HCT116 (cell line): ENCODE measurements around the gene MGAT4A. TPM values are rescaled to one million over a fixed set of nuclear protein-coding genes. Genes with fewer than 3 reads are reported as not detected.

Source experiments
- ATAC-seq: fragments of 200-7000 bp; cut with Tn5 transposase; 2 replicates; pipeline ENCODE4 v1.9.1; 2020; ENCODE audit warnings: mild to moderate bottlenecking, moderate library complexity
- BruUV-seq: library from RNA; stranded (reverse); fragments of 400-500 nt; replicated peaks from 2 replicates; lab custom pipeline; 2021; lab: Mats Ljungman, UMichigan
- CTCF ChIA-PET: fragments of 300-600 bp; sonication (Branson Sonifier 250); formaldehyde crosslinking; loops from one replicate; lab custom pipeline; 2021; ENCODE audit warnings: antibody characterized with exemption; lab: Charles Lee
- POLR2A ChIA-PET: fragments of 300-600, 350-600 bp; sonication (Branson Sonifier 250); formaldehyde crosslinking; loops from one replicate; lab custom pipeline; 2021; ENCODE audit warnings: antibody characterized with exemption; lab: Charles Lee
- RAD21 ChIA-PET, 2 experiments: fragments of 300-600 bp; sonication (Branson Sonifier 250); formaldehyde crosslinking; loops; one replicate each; lab custom pipeline; 2023; ENCODE audit warnings: low total read pairs in 2 of 2; ENCODE audit not compliant: uncharacterized antibody in 2 of 2, unreplicated experiment in 2 of 2, low non-redundant PET in 1 of 2; lab: Charles Lee
- DNase-seq: peaks from one replicate; pipeline ENCODE4 v3.0.0-alpha.2; 2010; ENCODE audit warnings: low read depth, low spot score
- H2AFZ ChIP-seq: fragments of 200-600 bp; shearing (Covaris generic), sonication (generic); 2 replicates; pipeline ENCODE4 v1.6.1; 2017; ENCODE audit warnings: low read depth, mixed run types, mixed read lengths, antibody characterized with exemption, low read length; ENCODE audit not compliant: poor library complexity, severe bottlenecking
- H3K27ac ChIP-seq: 2 replicates; pipeline ENCODE4 v1.5.1; 2012; ENCODE audit warnings: low read depth, low read length
- H3K27me3 ChIP-seq: fragments of 200-600 bp; sonication (generic); 2 replicates; pipeline ENCODE4 v1.6.1; 2016; ENCODE audit warnings: mixed run types, low read length, mixed read lengths; ENCODE audit not compliant: insufficient read depth
- H3K36me3 ChIP-seq, 2 experiments: fragments of 200-500 bp in 1 of 2; fragments of 200-600 bp in 1 of 2; sonication (Bioruptor generic) in 1 of 2; sonication (generic) in 1 of 2; 2 replicates each; pipeline versions ENCODE4 v1.5.1 to v1.6.1; 2014 to 2016; ENCODE audit warnings: low read length in 2 of 2, inconsistent platforms in 1 of 2, mixed read lengths in 1 of 2, mixed run types in 1 of 2; ENCODE audit not compliant: insufficient read depth in 2 of 2, control insufficient read depth in 1 of 2
- H3K4me1 ChIP-seq, 2 experiments: fragments of 200-600 bp in 1 of 2; sonication (generic) in 1 of 2; 2 replicates each; pipeline versions ENCODE4 v1.5.1 to v1.6.1; 2012 to 2017; ENCODE audit warnings: low read length in 2 of 2, inconsistent platforms in 1 of 2, mild to moderate bottlenecking in 1 of 2, mixed read lengths in 1 of 2, mixed run types in 1 of 2, moderate library complexity in 1 of 2; ENCODE audit not compliant: insufficient read depth in 2 of 2, control insufficient read depth in 1 of 2
- H3K4me2 ChIP-seq: fragments of 200-600 bp; sonication (generic); 2 replicates; pipeline ENCODE4 v1.6.1; 2017; ENCODE audit warnings: mixed run types, low read length, mixed read lengths
- H3K4me3 ChIP-seq, 2 experiments: fragments of 200-600 bp in 1 of 2; sonication (generic) in 1 of 2; replicated peaks in 1 of 2; 2 replicates each; pipeline ENCODE4 v1.5.1; 2011 to 2016; ENCODE audit warnings: low read length in 2 of 2, control low read depth in 1 of 2, low read depth in 1 of 2, mild to moderate bottlenecking in 1 of 2, mixed read lengths in 1 of 2, mixed run types in 1 of 2
- H3K79me2 ChIP-seq: fragments of 200-600 bp; sonication (generic); 2 replicates; pipeline ENCODE4 v1.6.1; 2017; ENCODE audit warnings: mild to moderate bottlenecking, mixed run types, low read length, moderate library complexity, mixed read lengths; ENCODE audit not compliant: insufficient read depth
- H3K9ac ChIP-seq: fragments of 200-600 bp; sonication (generic); 2 replicates; pipeline ENCODE4 v1.6.1; 2016; ENCODE audit warnings: low read length, mixed read lengths
- H3K9me2 ChIP-seq: fragments of 200-600 bp; sonication (generic), shearing (Covaris generic); 2 replicates; pipeline ENCODE4 v1.6.1; 2017; ENCODE audit warnings: mixed run types, mild to moderate bottlenecking, moderate library complexity; ENCODE audit not compliant: insufficient read depth
- H3K9me3 ChIP-seq, 2 experiments: fragments of 200-500 bp in 1 of 2; fragments of 200-600 bp in 1 of 2; sonication (Bioruptor generic) in 1 of 2; sonication (generic) in 1 of 2; 2 replicates each; pipeline ENCODE4 v1.6.1; 2014 to 2017; ENCODE audit warnings: low read length in 2 of 2, mixed read lengths in 2 of 2, inconsistent platforms in 1 of 2, low read depth in 1 of 2, mild to moderate bottlenecking in 1 of 2, mixed run types in 1 of 2, moderate library complexity in 1 of 2; ENCODE audit not compliant: control insufficient read depth in 1 of 2, insufficient read depth in 1 of 2
- H4K20me1 ChIP-seq: fragments of 200-600 bp; sonication (generic), shearing (Covaris generic); 2 replicates; pipeline ENCODE4 v1.6.1; 2017; ENCODE audit warnings: mixed run types, mild to moderate bottlenecking, moderate library complexity; ENCODE audit not compliant: insufficient read depth
- CEBPB ChIP-seq: IDR thresholded peaks from 2 replicates; pipeline ENCODE4 v1.6.1; 2012; ENCODE audit warnings: low read depth
- SP1 ChIP-seq: IDR thresholded peaks from 2 replicates; pipeline ENCODE4 v1.6.1; 2012; ENCODE audit warnings: low read depth
- YY1 ChIP-seq: IDR thresholded peaks from 2 replicates; pipeline ENCODE4 v1.6.1; 2011; ENCODE audit warnings: low read length, low read depth, moderate library complexity, mild to moderate bottlenecking; ENCODE audit not compliant: insufficient replicate concordance; ENCODE audit errors: extremely low read depth
- intact Hi-C: fragments of 100-400 bp; cut with micrococcal nuclease; formaldehyde crosslinking; loops from 2 replicates; pipeline ENCODE4 v1.10.0; 2022
- total RNA-seq: library from RNA; stranded (reverse); gene quantifications from one replicate; pipeline ENCODE4 v1.2.1, GENCODE V29; 2021; ENCODE audit not compliant: unreplicated experiment
- TF ChIP-seq, protein P1 (sequence below), 3 experiments: fragments of 200-600 bp in 1 of 3; sonication (generic) in 1 of 3; IDR thresholded peaks in 2 of 3; conservative IDR thresholded peaks in 1 of 3; 2 replicates each; pipeline ENCODE4 v1.5.1; 2012 to 2017; ENCODE audit warnings: low read depth in 2 of 3, low read length in 2 of 3, antibody characterized with exemption in 1 of 3, borderline replicate concordance in 1 of 3, control low read depth in 1 of 3, mild to moderate bottlenecking in 1 of 3, mixed read lengths in 1 of 3, mixed run types in 1 of 3, moderate library complexity in 1 of 3; ENCODE audit not compliant: insufficient read depth in 1 of 3

The MGAT4A gene
- total RNA-seq, 1 experiment from 2014 or later, result 10.2 TPM

DNA sequence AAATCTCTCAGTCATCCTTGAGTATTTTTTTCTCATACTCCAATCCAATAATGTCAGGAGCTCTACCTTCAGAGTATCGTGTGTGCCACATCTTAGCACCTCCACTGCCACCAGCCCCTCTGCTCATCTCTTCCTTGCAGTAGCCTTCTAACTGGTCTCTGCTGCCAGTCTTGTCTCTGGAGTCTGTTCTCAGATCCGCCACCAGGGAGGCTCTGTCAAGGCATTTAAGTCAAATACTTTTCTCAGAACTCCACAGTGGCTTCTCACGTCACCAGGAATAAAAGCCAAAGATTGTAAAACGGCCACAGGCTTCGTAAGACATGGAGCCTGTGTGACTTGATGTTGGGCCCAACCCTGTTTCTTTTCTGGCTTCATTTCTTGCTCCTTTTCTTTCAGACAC is 115.5 kb downstream of the MGAT4A start:
- Histone ChIP-seq H3K9me2 (no peaks in the 10 kb centered on the region), H3K4me3 (no peak overlapping the region), H4K20me1 (no peaks in the 10 kb centered on the region), H3K36me3 (peaks cover 19 to 27% of the 10 kb centered on the region in 2 experiments; a peak in 3 of 4 replicates), H3K27ac (no peak overlapping the region), H3K79me2 (peaks cover 11% of the 10 kb centered on the region), H3K9ac (no peak overlapping the region), H3K9me3 (no peaks in the 10 kb centered on the region), H3K4me2 (no peak overlapping the region), H3K27me3 (no peaks in the 10 kb centered on the region), H2AFZ (no peak overlapping the region), H3K4me1 (no peaks in the 10 kb centered on the region)
- ChIA-PET POLR2A (no interaction called here), CTCF (no interaction called here), RAD21 (no interaction called here)
- intact Hi-C loops, result no loop called here
- ATAC-seq (peak; percentile 52; the same call in 1 of the 2 replicates), DNase-seq (no peak)
- no peak for TF ChIP-seq CEBPB
- TF ChIP-seq, protein P1, sequence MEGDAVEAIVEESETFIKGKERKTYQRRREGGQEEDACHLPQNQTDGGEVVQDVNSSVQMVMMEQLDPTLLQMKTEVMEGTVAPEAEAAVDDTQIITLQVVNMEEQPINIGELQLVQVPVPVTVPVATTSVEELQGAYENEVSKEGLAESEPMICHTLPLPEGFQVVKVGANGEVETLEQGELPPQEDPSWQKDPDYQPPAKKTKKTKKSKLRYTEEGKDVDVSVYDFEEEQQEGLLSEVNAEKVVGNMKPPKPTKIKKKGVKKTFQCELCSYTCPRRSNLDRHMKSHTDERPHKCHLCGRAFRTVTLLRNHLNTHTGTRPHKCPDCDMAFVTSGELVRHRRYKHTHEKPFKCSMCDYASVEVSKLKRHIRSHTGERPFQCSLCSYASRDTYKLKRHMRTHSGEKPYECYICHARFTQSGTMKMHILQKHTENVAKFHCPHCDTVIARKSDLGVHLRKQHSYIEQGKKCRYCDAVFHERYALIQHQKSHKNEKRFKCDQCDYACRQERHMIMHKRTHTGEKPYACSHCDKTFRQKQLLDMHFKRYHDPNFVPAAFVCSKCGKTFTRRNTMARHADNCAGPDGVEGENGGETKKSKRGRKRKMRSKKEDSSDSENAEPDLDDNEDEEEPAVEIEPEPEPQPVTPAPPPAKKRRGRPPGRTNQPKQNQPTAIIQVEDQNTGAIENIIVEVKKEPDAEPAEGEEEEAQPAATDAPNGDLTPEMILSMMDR (IDR thresholded peaks at IDR 0.05 in 2 of 3, conservative IDR thresholded peaks at IDR 0.05 in 1 of 3; ENCODE audit: borderline replicate concordance in 1 of 3, insufficient read depth in 1 of 3, low read depth in 2 of 3, low read length in 2 of 3), result peak in 2 of 3 experiments; percentile 26 to 30; a peak in 2 of 6 replicates
- BruUV-seq, result no TSS peak

DNA sequence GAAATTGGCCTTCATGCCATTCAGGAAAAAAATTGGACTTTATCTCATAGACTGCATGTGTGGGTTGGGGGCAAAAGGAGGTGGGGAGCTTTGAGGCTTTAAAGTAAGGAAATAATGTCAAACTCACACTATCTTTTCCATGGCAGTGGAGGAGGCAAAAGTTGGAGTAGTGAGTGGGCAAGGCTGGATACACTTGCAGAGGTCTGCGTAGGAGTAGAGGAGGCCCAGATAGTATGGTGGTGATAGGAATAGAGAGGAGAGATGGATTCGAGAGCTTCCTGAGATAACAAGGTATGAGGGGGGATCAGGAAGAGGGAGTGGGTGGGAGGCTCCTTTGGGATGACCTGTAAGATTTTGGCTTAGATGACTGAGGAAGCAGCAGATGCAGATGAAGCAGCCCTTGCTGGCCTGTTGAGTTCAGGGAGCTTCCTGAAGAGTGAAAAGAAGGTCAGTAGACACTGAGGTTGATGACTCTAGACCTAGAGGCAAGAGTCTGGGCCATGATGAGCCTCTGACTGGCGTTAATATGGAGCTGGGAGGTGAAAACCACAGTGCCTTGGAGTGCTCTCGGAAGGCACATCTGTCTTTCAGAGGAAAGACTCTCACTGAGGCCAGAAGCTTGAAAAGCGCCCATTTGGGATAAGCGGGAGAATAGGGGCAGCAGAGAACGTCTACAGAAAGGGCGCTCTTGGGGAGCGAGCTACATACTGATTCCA is 116.8 kb downstream of the MGAT4A start:
- Histone ChIP-seq H3K36me3 (peaks cover 20 to 30% of the 10 kb centered on the region in 2 experiments; a peak in 3 of 4 replicates), H3K4me1 (peaks cover 0 to 10% of the 10 kb centered on the region in 2 experiments; a peak in 3 of 4 replicates), H3K27me3 (no peaks in the 10 kb centered on the region), H3K9me2 (no peaks in the 10 kb centered on the region), H3K27ac (no peak overlapping the region), H3K4me2 (no peak overlapping the region), H3K9me3 (no peaks in the 10 kb centered on the region), H2AFZ (no peak overlapping the region), H3K9ac (no peak overlapping the region), H3K4me3 (no peak overlapping the region), H4K20me1 (no peaks in the 10 kb centered on the region), H3K79me2 (peaks cover 24% of the 10 kb centered on the region)
- ChIA-PET POLR2A (no interaction called here), CTCF (no interaction called here), RAD21 (no interaction called here)
- DNase-seq (no peak), ATAC-seq (no peak)
- intact Hi-C loops, result no loop called here
- TF ChIP-seq SP1, result no peak
- TF ChIP-seq YY1, result no peak
- BruUV-seq, result no TSS peak
